Measurements from ENCODE around the gene C2CD4C.
"Not testable (repeated sequence)": the region's sequence is repeated elsewhere in the genome, so short reads cannot be mapped to it uniquely, and the experiment has no call there.

The C2CD4C gene, protein sequence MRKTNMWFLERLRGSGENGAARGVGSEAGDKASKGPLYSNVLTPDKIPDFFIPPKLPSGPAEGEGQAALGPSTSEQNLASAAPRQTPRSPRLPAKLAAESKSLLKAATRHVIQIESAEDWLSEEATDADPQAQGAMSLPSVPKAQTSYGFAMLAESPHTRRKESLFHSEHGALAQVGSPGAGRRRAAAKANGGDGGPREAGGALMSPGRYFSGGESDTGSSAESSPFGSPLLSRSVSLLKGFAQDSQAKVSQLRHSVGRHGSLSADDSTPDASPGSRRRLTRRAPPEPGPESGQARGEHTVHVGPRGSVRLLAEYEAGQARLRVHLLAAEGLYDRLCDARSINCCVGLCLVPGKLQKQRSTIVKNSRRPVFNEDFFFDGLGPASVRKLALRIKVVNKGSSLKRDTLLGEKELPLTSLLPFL

GRCh38 chr19:408902-409515 lies at the start of gene C2CD4C:
TSS of gene C2CD4C (minus strand) at chr19:409147. CDS start at chr19:408361, 786 bp downstream.
- no peak for DNase-seq

DNA sequence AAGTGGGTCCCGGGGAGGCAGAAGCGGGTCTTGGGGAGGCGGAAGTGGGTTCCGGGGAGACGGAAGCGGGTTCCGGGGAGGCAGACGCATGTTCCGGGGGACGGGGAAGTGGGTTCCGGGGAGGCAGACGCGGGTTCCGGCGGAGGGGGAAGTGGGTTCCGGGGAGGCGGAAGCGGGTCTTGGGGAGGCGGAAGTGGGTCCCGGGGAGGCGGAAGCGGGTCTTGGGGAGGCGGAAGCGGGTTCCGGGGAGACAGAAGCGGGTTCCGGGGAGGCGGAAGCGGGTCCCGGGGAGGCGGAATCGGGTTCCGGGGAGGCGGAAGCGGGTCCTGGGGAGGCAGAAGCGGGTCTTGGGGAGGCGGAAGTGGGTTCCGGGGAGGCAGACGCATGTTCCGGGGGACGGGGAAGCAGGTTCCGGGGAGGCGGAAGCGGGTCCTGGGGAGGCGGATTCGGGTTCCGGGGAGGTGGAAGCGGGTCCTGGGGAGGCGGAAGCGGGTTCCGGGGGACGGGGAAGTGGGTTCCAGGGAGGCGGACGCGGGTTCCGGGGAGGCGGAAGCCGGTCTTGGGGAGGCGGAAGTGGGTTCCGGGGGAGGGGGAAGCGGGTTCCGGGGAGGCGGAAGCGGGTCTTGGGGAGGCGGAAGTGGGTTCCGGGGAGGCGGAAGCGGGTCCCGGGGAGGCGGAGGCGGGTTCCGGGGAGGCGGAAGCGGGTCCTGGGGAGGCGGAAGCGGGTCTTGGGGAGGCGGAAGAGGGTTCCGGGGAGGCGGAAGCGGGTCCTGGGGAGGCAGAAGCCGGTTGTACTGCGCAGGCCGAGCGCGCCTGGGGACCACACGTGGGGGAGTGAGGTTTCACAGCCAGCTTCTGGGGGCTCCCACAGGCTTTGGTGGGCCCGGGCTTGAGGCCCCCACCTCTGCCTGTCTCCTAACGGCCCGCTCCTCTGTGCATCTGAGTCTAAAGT lies 49.4 kb upstream of the C2CD4C start:
- no peak for DNase-seq

DNA sequence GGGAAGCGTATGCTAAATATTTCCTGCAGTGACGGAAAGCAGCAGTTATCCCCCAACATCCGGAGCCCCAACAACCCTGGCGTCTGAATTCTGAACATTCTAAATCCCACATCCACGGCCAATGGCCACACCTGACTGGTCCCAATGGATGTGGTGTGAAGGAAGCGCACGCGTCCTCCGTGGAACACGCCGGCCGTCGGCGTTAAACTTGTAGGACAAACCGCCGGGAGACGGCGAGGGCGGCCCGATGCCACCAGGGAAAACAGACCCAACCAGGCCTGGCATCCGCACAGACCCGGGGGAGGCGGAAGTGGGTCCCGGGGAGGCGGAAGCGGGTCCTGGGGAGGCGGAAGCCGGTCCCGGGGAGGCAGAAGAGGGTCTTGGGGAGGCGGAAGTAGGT lies 48.7 kb upstream of the C2CD4C start:
- no peak for DNase-seq

- no peak for DNase-seq
Measured at GRCh38 chr19:456547-457110, 47.7 kb upstream of the C2CD4C start.

DNA sequence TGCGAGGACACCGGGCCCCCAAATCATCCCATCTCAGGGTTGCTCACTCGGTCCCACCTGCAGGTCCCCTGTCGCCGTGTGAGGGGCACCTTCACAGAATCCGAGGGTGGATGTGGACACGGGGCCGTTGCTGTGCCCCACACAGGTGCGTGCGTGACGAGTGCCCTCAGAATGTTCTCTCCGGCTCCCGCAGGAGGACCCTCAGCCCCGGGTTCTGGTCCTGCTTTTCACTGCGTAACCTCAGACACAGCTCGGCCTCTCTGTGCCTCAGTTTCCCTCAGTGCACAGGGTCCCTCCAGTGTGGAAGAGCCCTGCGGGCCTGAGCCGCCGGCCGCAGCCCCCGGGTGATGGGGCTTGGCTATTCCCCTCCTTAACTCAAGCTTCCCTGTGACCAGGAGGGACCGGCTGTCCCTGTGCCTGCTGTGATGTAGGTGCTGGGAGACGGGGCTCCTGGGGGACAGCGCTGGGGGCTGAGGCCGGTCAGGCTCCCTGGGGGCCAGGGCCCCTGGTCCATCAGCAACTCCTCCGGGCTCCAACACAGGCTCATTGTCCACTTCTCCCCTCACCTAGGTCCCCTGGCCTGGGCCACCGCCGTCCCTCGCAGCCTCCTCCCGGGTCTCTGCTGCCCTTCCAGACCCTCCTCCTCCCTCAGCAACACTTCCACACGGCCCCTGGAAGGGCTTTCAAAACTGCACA lies 47.1 kb upstream of the C2CD4C start:
- no peak for DNase-seq

DNA sequence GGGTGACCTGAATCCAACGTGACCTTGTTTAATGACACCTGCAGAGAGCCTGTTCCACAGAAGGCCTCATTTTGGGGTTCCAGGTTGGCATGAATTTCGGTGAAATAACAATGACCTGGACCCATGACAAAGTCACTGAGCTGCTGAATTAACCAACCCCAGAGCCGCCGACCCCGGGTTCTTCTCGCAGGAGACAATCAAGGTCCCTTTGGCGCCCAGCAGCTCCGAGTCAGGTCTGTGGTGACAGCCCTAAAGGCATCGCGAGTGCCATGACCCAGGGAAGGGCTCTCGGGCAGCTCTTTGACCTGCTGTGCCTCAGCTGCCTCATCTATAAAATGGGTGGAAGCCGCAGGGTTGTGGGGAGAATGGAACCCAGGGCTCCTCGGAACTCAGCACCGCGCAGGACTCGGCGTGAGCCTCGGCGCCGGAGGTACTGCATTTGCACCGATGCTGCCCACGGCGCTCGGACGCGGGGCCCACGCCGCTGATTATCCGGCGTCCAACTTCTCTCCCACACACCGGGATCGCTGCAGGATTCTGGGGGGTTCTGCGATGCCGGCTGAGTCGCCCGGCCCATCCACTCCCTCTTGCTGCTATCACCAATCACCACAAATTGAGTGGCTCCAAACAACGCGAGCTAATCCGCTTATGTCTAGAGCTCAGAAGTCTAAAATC lies 46.2 kb upstream of the C2CD4C start:
- no peak for DNase-seq

DNA sequence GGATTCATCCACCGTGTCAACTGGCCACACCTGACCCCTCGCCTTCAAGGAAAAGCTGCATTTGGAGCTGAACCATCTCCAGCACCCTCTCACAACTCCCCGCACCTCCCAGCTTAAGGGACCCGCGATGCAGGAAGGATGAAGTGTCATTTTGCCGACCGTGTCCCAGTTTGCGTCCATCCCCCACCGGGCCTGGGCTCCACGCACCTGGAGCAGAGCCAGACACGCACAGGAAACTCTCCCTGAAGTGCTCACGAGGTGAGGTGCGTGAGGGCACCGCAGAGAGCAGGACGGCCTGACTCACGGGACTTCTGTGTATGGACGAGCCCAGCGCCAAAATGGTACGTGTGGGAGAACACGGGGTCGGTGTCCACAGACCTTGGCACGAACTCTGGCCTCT lies 44.7 kb upstream of the C2CD4C start:
- no peak for DNase-seq

DNA sequence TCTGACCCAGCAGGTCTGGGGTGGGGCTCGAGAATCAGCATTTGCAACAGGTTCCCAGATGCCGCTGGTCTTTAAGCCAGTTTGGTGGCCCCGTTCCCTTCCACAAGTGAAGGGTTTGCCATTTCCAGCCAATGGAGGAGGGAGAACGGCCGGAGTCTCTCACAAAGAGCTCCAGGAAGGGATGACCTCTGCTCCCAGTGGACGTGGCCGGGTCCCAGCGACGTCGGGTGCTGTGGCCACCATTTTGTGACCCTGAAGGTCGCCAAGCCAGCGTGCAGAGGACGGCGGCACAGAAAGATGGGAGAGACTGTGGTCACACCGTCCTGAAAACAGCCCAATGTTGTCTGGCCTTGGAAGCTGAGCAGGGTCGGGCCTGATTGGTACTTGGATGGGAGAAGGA lies 43.9 kb upstream of the C2CD4C start:
- no peak for DNase-seq

DNA sequence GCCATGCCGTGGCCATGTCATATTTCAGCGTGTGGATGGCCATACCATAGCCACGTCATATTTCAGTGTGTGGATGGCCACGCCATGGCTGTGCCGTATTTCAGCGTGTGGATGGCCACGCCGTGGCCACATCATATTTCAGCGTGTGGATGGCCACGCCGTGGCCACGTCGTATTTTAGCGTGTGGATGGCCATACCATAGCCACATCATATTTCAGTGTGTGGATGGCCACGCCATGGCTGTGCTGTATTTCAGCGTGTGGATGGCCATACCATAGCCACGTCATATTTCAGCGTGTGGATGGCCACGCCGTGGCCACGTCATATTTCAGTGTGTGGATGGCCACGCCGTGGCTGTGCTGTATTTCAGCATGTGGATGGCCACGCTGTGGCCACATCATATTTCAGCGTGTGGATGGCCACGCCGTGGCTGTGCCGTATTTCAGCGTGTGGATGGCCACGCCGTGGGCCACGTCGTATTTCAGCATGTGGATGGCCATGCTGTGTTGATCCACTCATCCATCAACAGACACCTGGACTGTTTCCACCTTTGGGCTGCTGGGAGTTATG lies 42.0 kb upstream of the C2CD4C start:
- not testable (repeated sequence) for DNase-seq

DNA sequence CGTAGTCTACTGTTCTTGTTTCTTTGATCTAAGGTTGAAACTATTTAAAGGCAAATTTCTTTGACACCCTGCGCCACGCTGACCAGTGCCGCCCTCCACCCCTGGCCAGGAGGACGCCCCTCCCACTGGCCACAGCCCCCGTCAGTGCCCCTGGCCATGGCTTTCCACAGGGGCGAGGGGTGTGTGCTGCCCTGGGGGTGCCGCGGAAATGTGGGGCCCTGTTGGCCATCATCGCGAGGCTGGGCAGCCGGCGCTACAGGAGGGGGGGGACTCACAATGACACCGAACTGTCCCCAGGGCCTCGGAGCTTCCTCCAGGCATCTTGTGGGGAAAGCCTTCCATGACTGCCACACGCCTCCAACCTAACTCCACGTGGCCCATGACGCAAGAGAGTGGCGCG lies 41.0 kb upstream of the C2CD4C start:
- no peak for DNase-seq

DNA sequence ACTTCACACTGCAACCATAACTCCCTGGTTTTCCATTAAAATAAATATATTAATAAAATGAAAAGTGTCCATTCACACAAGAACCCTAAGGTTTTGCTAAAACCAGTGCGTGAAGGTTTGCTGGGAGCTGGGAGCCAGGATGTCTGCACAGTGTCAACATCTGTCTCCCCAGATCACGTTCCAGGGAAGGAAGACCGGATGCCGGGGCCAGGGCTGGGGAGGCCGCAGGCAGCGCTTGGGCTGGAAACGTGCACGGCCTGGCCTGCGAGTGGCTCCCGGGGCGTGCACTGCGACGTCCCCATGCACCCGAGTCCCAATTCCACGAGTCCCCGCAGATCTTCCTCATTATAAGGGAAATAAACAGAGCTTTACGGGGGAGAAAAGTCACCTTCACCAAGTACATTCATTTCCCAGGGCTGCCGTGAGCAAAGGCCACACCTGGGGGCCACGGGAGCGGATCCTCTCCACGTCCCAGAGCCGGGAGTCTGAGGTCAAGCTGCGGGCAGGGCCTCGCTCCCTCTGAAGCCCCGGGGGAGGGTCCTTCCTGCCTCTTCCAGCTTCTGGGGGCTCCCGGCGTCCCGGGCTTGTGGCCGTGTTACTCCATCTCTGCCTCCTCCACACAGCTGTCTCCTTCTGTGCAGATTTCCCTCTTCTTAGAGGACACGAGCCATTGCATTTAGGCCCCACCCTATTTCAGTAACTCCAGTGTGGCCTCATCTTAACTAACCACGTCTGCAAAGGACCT lies 39.0 kb upstream of the C2CD4C start:
- DNase-seq = no peak

DNA sequence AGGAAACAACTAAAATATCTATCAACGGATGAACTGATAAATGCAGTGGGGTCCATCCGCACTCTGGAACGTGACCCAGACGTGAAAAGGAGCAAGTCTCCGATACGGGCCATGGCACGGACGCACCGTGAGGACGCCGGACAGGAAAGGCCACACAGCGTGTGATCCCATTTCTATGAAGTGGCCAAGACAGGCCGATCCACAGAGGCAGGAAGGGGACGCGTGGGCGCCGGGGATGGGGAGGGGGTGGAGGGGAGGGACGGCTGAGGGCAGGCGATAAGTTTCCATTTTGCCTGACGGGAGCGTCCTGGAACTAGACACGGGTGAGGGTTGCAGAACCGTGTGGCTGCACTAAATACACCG lies 38.1 kb upstream of the C2CD4C start:
- no peak for DNase-seq

GRCh38 chr19:444677-445210 lies 35.8 kb upstream of the C2CD4C start:
- DNase-seq = no peak

- DNase-seq = no peak
Measured at GRCh38 chr19:443005-443404, 34.1 kb upstream of the C2CD4C start.

DNA sequence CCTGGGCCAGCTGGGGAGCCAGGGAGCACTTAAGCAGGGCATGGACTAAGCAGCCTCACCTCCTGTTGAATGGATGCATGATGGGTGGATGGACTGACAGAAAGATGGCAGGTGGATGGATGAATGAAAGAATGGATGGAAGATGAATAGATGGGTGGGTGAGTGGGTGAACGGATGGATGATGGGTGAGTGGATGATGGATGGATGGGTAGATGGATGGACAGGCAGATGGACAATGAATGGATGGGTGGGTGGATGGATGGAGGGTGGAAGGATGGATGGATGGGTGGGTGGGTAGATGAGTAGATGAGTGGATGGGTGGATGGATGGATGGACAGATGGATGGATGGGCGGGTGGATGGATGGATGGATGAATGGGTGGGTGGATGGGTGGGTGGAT lies 33.1 kb upstream of the C2CD4C start:
- no peak for DNase-seq

- no peak for DNase-seq
Measured at GRCh38 chr19:441213-441836, 32.4 kb upstream of the C2CD4C start.

DNA sequence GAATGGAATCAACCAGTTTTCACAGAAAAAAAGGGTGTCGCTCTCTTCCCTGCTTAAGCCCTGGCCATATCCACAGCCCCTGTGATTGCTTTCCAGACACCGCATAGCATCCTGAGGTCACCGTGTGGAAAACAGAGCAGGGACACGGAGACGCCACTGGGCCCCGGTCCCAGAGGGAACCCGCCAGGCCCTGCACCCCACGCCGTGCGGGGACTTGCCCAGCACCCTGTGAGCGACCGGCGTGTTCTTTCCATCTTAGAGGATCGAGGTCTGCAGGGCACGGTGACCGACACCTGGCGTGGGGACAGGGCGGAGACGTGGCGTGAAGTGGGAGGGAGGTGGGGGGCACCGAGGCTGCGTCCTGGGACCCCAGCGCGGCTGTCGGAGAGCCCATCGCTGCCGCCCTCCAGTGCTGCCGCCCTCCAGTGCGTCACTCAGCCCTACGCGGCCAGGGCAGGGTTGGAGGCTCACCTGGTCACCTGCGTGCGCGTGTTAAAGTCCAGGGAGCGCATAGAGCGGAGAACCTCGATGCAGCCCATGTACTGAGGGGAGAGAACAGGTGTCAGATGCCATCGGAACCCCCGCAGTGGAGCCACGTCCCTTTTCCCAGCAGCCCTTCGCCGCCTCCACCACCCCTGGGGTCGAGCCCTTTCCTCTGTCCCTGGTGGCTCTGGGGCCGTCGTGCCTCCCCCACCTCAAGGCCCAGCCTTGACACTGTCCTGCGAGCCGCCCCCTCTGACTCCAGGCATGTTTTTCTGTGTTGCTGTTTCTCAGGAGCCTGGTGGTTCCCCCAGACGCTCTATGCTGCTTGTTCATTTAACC lies 31.7 kb upstream of the C2CD4C start:
- no peak for DNase-seq

DNA sequence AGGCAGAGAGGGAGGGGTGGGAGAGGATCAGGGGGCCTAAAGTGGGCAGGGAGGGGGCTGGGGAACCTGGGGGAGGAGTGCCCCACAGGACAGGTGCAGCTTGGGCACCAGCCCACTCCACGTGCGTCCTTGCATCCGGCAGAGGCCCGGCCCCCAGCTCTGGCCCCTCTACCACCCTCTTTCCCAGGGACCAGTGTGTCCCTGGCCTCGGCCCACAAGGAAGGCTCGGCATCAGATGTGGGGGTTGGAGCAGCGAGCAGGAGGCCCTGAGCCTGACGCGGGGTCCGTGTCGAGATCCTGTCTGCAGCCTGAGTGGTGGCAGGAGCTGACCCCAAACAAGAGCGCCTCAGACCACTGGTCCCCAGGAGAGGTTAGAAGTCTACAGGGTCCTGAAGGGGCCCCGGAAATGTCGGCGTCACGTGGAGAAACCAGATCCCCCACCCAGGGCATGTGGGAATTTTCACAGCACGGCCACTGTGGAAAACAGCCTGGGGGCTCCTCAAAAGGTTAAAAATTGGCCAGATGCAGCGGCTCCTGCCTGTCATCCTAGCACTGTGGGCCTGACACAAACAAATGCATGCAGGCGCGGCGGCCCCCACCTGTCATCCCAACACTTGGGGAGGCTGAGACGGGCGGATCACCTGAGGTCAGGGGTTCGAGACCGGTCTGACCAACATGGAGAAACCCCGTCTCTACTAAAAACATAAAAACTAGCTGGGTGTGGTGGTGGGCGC lies 30.4 kb upstream of the C2CD4C start:
- no peak for DNase-seq

Measured in bone marrow (tissue), 2 donors.